ENCODE results near the gene CABP4.
"Not testable (repeated sequence)": the region's sequence is repeated elsewhere in the genome, so short reads cannot be mapped to it uniquely, and the experiment has no call there.

The CABP4 gene

GRCh38 chr11:67453816-67454732 is 1.1 kb upstream of the CABP4 start:
- Histone ChIP-seq H3K9me3 (ENCODE audit: control insufficient read depth in 5 of 5, low read length in 5 of 5) (no peaks in the 10 kb centered on the region), H3K27me3 (ENCODE audit: control insufficient read depth in 5 of 5, insufficient read depth in 4 of 5, low read length in 5 of 5) (peaks cover 0 to 5% (median 0%) of the 10 kb centered on the region in 5 donors), H3K4me1 (ENCODE audit: control insufficient read depth in 5 of 5, insufficient read depth in 5 of 5, low read length in 5 of 5) (peaks cover 0 to 35% (median 12%) of the 10 kb centered on the region in 5 donors), H3K27ac (ENCODE audit: low read depth, low read length) (no peak overlapping the region), H3K9ac (ENCODE audit: low read length in 5 of 5) (no peak overlapping the region), H3K36me3 (ENCODE audit: control insufficient read depth in 5 of 5, insufficient read depth in 5 of 5, low read length in 5 of 5) (no peaks in the 10 kb centered on the region), H3K4me3 (ENCODE audit: low read depth in 1 of 5, low read length in 5 of 5) (no peak overlapping the region)

- Histone ChIP-seq H3K27me3 (ENCODE audit: control insufficient read depth in 5 of 5, insufficient read depth in 4 of 5, low read length in 5 of 5) (peaks cover 0 to 5% (median 0%) of the 10 kb centered on the region in 5 donors), H3K4me1 (ENCODE audit: control insufficient read depth in 5 of 5, insufficient read depth in 5 of 5, low read length in 5 of 5) (peaks cover 0 to 20% (median 10%) of the 10 kb centered on the region in 5 donors), H3K9ac (ENCODE audit: low read length in 5 of 5) (no peak overlapping the region), H3K27ac (ENCODE audit: low read depth, low read length) (no peak overlapping the region), H3K9me3 (ENCODE audit: control insufficient read depth in 5 of 5, low read length in 5 of 5) (no peaks in the 10 kb centered on the region), H3K4me3 (ENCODE audit: low read depth in 1 of 5, low read length in 5 of 5) (no peak overlapping the region), H3K36me3 (ENCODE audit: control insufficient read depth in 5 of 5, insufficient read depth in 5 of 5, low read length in 5 of 5) (no peaks in the 10 kb centered on the region)
These were observed 1.0 kb downstream of the CABP4 start for GRCh38 chr11:67456068-67456705.

DNA sequence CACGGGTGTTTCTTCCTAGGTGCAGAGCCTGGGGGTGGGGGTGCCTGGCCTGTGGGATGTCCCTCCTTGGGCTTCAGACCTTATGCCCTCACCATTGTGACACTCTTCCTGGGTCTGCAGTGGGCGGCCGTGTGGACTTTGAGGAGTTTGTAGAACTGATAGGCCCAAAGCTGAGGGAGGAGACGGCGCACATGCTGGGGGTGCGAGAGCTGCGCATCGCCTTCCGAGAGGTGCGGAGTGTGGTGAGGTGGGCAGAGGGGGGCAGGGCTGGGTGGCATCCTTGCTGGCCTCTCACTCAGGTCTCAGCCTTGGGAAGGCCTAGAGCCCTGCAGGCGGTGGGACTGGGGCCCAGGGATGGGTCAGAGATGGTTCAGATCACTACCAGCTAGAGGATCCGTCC is 2.3 kb downstream of the CABP4 start:
- Histone ChIP-seq H3K27ac (ENCODE audit: low read depth, low read length) (no peak overlapping the region), H3K27me3 (ENCODE audit: control insufficient read depth in 5 of 5, insufficient read depth in 4 of 5, low read length in 5 of 5) (peaks cover 0 to 5% (median 0%) of the 10 kb centered on the region in 5 donors), H3K4me1 (ENCODE audit: control insufficient read depth in 5 of 5, insufficient read depth in 5 of 5, low read length in 5 of 5) (peaks cover 0 to 8% (median 4%) of the 10 kb centered on the region in 5 donors), H3K9me3 (ENCODE audit: control insufficient read depth in 5 of 5, low read length in 5 of 5) (no peaks in the 10 kb centered on the region), H3K4me3 (ENCODE audit: low read depth in 1 of 5, low read length in 5 of 5) (no peak overlapping the region), H3K9ac (ENCODE audit: low read length in 5 of 5) (no peak overlapping the region), H3K36me3 (ENCODE audit: control insufficient read depth in 5 of 5, insufficient read depth in 5 of 5, low read length in 5 of 5) (no peaks in the 10 kb centered on the region)

GRCh38 chr11:67458266-67458665 is 3.1 kb downstream of the CABP4 start:
- H3K9ac ChIP-seq (ENCODE audit: low read length in 5 of 5): no peak overlapping the region
- H3K27me3 ChIP-seq (ENCODE audit: control insufficient read depth in 5 of 5, insufficient read depth in 4 of 5, low read length in 5 of 5): peaks cover 0 to 5% (median 0%) of the 10 kb centered on the region in 5 donors
- no peak overlapping the region for H3K27ac ChIP-seq (ENCODE audit: low read depth, low read length)
- H3K36me3 ChIP-seq (ENCODE audit: control insufficient read depth in 5 of 5, insufficient read depth in 5 of 5, low read length in 5 of 5): no peaks in the 10 kb centered on the region
- no peak overlapping the region for H3K4me3 ChIP-seq (ENCODE audit: low read depth in 1 of 5, low read length in 5 of 5)
- no peaks in the 10 kb centered on the region for H3K4me1 ChIP-seq (ENCODE audit: control insufficient read depth in 5 of 5, insufficient read depth in 5 of 5, low read length in 5 of 5)
- no peaks in the 10 kb centered on the region for H3K9me3 ChIP-seq (ENCODE audit: control insufficient read depth in 5 of 5, low read length in 5 of 5)

DNA sequence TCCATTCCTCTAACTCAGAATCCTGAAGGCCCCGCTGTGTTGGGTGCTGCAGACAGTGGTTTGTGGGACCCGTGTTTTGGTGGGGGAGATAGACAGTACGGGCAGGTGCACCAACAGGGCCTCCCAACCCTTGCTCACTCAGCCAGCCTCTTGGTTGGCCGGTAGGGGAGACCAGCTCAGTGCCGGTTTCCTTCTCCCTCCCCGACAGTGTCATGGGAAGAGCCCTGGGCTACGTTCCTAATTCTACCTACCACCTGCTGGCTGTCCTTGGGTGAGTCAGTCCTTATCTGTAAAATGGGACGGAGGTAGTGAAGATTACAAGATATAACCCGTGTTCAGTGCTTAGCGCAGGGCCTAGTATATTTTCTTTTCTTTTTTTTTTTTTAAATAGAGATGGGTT is 8.0 kb downstream of the CABP4 start:
- no peaks in the 10 kb centered on the region for H3K9me3 ChIP-seq (ENCODE audit: control insufficient read depth in 5 of 5, low read length in 5 of 5)
- no peak overlapping the region for H3K9ac ChIP-seq (ENCODE audit: low read length in 5 of 5)
- H3K4me1 ChIP-seq (ENCODE audit: control insufficient read depth in 5 of 5, insufficient read depth in 5 of 5, low read length in 5 of 5): peaks cover 2 to 32% (median 25%) of the 10 kb centered on the region in 5 donors
- H3K4me3 ChIP-seq (ENCODE audit: low read depth in 1 of 5, low read length in 5 of 5): no peak overlapping the region
- H3K27ac ChIP-seq (ENCODE audit: low read depth, low read length): no peak overlapping the region
- H3K36me3 ChIP-seq (ENCODE audit: control insufficient read depth in 5 of 5, insufficient read depth in 5 of 5, low read length in 5 of 5): no peaks in the 10 kb centered on the region
- H3K27me3 ChIP-seq (ENCODE audit: control insufficient read depth in 5 of 5, insufficient read depth in 4 of 5, low read length in 5 of 5): no peaks in the 10 kb centered on the region

DNA sequence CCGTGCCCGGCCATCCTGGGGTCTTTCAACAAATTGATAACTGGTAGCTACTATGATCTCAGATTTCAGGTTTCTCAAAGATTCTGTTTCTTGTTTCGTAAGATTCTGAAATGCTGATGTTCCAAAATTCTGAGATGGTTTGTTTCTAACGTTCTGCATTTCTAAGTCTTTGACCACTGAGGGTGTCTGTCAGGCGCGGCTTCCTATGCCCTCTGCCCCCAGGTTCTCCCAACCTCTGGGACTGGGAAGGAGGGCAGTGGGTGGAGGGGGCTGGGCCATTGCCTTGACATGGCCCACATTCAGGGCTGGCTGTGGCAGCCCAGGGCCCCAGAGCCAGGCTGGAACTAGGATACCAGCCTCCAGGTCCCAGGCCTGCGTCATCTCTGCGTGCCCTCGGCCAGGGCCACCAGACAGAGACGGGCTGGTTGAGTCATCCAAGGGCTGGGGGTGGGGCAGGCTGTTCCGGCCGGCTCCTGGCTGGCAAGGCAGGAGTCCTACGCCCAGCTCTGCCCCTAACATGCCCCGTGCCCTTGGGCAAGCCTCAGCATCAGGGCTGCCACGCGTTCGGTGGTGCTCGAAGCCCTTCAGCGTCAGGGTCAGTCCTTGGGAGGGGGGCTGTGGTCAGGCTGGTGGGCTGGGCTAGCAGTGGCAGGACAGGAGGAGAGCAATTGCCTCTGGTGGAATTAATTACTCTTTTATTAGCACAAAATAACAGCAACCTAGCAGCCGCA is 8.7 kb downstream of the CABP4 start:
- Histone ChIP-seq H3K9me3 (ENCODE audit: control insufficient read depth in 5 of 5, low read length in 5 of 5) (no peaks in the 10 kb centered on the region), H3K27ac (ENCODE audit: low read depth, low read length) (peak overlapping the region; percentile 83), H3K9ac (ENCODE audit: low read length in 5 of 5) (peak overlapping the region in 4 of 5 donors; percentile 13 to 60 (median 50)), H3K36me3 (ENCODE audit: control insufficient read depth in 5 of 5, insufficient read depth in 5 of 5, low read length in 5 of 5) (no peaks in the 10 kb centered on the region), H3K27me3 (ENCODE audit: control insufficient read depth in 5 of 5, insufficient read depth in 4 of 5, low read length in 5 of 5) (no peaks in the 10 kb centered on the region), H3K4me1 (ENCODE audit: control insufficient read depth in 5 of 5, insufficient read depth in 5 of 5, low read length in 5 of 5) (peaks cover 5 to 39% (median 31%) of the 10 kb centered on the region in 5 donors), H3K4me3 (ENCODE audit: low read depth in 1 of 5, low read length in 5 of 5) (peak overlapping the region in 4 of 5 donors; percentile 47 to 71 (median 64))

DNA sequence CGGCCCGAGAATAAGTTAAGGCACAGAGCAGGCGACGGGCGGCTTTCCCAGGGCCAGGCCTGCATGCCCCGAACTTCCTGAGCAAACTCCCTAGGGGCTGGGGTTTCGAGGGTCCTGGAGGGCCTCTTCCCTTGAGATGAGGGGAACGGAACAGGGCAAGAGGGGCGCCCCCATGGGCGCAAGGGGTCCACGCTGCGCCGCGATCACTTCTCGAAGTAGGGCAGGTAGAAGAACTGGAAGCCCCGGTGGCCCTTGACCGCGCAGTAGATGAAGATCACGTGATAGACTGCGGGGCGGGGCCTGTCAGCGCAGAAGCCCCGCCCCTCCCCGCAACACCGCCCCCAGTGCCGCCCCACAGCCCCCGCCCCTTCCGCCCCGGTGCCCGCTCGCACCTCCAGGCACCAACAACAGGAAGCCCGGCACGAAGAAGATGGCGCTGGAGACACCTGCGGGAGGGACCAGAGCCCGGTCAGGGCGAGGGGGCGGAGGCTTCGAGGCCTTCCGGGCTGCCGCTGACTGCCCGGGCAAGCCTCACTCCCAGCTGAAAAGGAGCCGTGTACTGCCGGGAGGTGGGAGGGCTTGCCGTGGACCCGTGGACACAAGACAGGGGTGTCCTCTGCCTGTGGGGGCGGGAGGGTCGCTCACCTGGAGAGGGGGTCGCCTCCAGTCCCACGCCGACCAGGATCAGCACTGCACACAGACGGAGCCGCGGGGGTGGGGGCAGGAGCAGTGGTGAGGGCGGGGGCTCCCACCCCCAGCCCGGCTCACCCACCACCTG is 9.4 kb downstream of the CABP4 start:
- H3K9ac ChIP-seq (ENCODE audit: low read length in 5 of 5): peak overlapping the region; percentile 13 to 65 (median 59)
- H3K36me3 ChIP-seq (ENCODE audit: control insufficient read depth in 5 of 5, insufficient read depth in 5 of 5, low read length in 5 of 5): no peaks in the 10 kb centered on the region
- peak overlapping the region in 4 of 5 donors; percentile 62 to 71 (median 65) for H3K4me3 ChIP-seq (ENCODE audit: low read depth in 1 of 5, low read length in 5 of 5)
- H3K9me3 ChIP-seq (ENCODE audit: control insufficient read depth in 5 of 5, low read length in 5 of 5): no peaks in the 10 kb centered on the region
- H3K27ac ChIP-seq (ENCODE audit: low read depth, low read length): peak overlapping the region; percentile 83
- H3K27me3 ChIP-seq (ENCODE audit: control insufficient read depth in 5 of 5, insufficient read depth in 4 of 5, low read length in 5 of 5): no peaks in the 10 kb centered on the region
- H3K4me1 ChIP-seq (ENCODE audit: control insufficient read depth in 5 of 5, insufficient read depth in 5 of 5, low read length in 5 of 5): peaks cover 5 to 44% (median 35%) of the 10 kb centered on the region in 5 donors

DNA sequence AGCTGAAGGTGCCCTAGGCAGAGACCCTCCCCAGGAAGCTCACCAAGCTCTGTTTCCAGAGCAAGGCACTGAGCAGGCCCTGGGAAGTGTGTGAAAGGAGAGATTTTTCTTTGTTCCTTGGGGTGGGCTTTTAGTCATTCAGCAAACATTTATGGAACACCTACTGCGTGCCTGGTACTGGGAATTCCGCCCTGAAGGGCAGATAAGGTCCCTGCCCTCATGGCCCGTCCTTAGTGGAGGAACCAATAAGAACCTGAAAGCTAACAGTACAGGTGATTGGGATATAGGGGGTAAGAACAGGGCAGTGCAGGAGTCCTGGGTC is 10.0 kb downstream of the CABP4 start:
- no peaks in the 10 kb centered on the region for H3K9me3 ChIP-seq (ENCODE audit: control insufficient read depth in 5 of 5, low read length in 5 of 5)
- peak overlapping the region in 4 of 5 donors; percentile 62 to 71 (median 65) for H3K4me3 ChIP-seq (ENCODE audit: low read depth in 1 of 5, low read length in 5 of 5)
- H3K27ac ChIP-seq (ENCODE audit: low read depth, low read length): peak overlapping the region; percentile 83
- no peaks in the 10 kb centered on the region for H3K36me3 ChIP-seq (ENCODE audit: control insufficient read depth in 5 of 5, insufficient read depth in 5 of 5, low read length in 5 of 5)
- peak overlapping the region in 3 of 5 donors; percentile 59 to 65 (median 63) for H3K9ac ChIP-seq (ENCODE audit: low read length in 5 of 5)
- peaks cover 5 to 47% (median 38%) of the 10 kb centered on the region in 5 donors for H3K4me1 ChIP-seq (ENCODE audit: control insufficient read depth in 5 of 5, insufficient read depth in 5 of 5, low read length in 5 of 5)
- no peaks in the 10 kb centered on the region for H3K27me3 ChIP-seq (ENCODE audit: control insufficient read depth in 5 of 5, insufficient read depth in 4 of 5, low read length in 5 of 5)

GRCh38 chr11:67465530-67465929 is 10.4 kb downstream of the CABP4 start:
- H3K4me1 ChIP-seq (ENCODE audit: control insufficient read depth in 5 of 5, insufficient read depth in 5 of 5, low read length in 5 of 5): peaks cover 5 to 47% (median 38%) of the 10 kb centered on the region in 5 donors
- peak overlapping the region in 1 of 5 donors; percentile 59 for H3K9ac ChIP-seq (ENCODE audit: low read length in 5 of 5)
- not testable (repeated sequence) for H3K9me3 ChIP-seq (ENCODE audit: control insufficient read depth in 5 of 5, low read length in 5 of 5); H3K27me3 ChIP-seq (ENCODE audit: control insufficient read depth in 5 of 5, insufficient read depth in 4 of 5, low read length in 5 of 5); H3K36me3 ChIP-seq (ENCODE audit: control insufficient read depth in 5 of 5, insufficient read depth in 5 of 5, low read length in 5 of 5)
- H3K27ac ChIP-seq (ENCODE audit: low read depth, low read length): peak overlapping the region; percentile 83
- H3K4me3 ChIP-seq (ENCODE audit: low read depth in 1 of 5, low read length in 5 of 5): peak overlapping the region in 1 of 5 donors; percentile 71

All from subcutaneous abdominal adipose tissue (tissue), 5 donors.